Uterus (tissue), 2 donors: ENCODE measurements around the gene PACSIN2.

Source experiments
- CTCF ChIP-seq, 4 experiments: fragments of 200-600 bp in 2 of 4; fragments of 450-650 bp in 2 of 4; sonication (generic) in 2 of 4; IDR thresholded peaks; one replicate each; pipeline ENCODE4 v1.5.1; 2016 to 2019; ENCODE audit warnings: antibody characterized with exemption in 4 of 4, mild to moderate bottlenecking in 2 of 4, moderate library complexity in 1 of 4
- POLR2A ChIP-seq, 2 donors: fragments of 450-650 bp; IDR thresholded peaks; one replicate each; pipeline ENCODE4 v1.6.1; 2016; ENCODE audit warnings: antibody characterized with exemption in 2 of 2, mild to moderate bottlenecking in 1 of 2, moderate library complexity in 1 of 2

- no peak for TF ChIP-seq POLR2A (IDR thresholded peaks at IDR 0.05)
- TF ChIP-seq CTCF (IDR thresholded peaks at IDR 0.05) = no peak
Measured at GRCh38 chr22:43014316-43014868, 557 bp downstream of the PACSIN2 start.
